IMR-90 (cell line): ENCODE results near the gene SPCS2.

Experiments used
- FOS ChIP-seq: fragments of 150-350 bp; IDR thresholded peaks from 2 replicates; pipeline ENCODE4 v1.6.1; 2016; ENCODE audit warnings: low read depth, low read length
- RAD21 ChIP-seq: IDR thresholded peaks from 2 replicates; pipeline ENCODE4 v1.6.1; 2012; ENCODE audit warnings: low read length, improper control_type of control experiment
- TF ChIP-seq, protein P1 (sequence below): conservative IDR thresholded peaks from 2 replicates; pipeline ENCODE4 v1.5.1; 2012; ENCODE audit warnings: mild to moderate bottlenecking, low read depth, low read length, improper control_type of control experiment

DNA sequence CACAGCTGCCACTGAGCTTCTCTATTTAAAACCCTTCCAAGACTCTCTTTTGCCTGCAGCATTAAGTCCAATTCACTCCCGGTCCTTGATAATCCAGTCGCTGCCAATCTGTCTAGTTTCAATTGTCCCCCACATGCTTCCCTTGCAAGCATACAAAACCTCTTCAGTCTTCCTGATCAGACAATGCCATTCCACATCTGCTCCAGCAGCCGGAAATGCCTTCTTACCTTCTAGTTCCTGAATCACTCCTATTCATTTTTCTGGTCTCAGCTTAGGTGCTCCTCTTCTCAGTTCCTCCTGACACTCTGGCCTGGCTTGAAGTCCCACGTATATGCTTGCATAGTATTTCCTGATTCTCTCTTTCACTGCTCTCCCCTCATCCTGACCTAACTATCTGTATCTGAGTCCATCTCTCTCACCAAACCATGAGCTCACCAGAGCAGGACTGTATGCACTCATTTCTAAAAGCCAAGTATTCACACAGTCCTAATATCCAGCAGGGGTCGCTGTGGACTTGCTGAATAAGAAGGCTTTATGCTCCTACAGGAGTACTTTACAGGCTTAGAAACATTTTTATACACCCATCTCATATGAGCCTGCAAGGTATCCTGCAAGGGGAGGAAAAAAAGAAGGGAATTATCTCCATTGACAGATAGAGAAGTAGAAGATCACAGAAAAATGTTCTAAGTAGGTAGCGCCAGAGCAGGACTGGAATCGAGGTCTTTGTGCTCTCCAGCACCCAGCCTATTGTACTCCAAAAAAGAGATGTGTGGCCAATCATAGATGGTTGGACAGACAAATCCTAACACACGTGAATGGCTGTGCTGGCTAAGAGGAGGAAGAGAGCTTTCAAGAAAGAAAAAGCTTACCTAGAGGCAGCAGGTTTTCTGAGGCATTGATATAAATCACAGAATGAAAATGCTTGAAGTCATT lies 19.4 kb upstream of the SPCS2 start:
- TF ChIP-seq, protein P1, sequence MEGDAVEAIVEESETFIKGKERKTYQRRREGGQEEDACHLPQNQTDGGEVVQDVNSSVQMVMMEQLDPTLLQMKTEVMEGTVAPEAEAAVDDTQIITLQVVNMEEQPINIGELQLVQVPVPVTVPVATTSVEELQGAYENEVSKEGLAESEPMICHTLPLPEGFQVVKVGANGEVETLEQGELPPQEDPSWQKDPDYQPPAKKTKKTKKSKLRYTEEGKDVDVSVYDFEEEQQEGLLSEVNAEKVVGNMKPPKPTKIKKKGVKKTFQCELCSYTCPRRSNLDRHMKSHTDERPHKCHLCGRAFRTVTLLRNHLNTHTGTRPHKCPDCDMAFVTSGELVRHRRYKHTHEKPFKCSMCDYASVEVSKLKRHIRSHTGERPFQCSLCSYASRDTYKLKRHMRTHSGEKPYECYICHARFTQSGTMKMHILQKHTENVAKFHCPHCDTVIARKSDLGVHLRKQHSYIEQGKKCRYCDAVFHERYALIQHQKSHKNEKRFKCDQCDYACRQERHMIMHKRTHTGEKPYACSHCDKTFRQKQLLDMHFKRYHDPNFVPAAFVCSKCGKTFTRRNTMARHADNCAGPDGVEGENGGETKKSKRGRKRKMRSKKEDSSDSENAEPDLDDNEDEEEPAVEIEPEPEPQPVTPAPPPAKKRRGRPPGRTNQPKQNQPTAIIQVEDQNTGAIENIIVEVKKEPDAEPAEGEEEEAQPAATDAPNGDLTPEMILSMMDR = peak; percentile 93
- TF ChIP-seq RAD21 (peak; percentile 92), FOS (no peak)
